Activated CD8-positive, alpha-beta memory T cell treated with anti-CD3 and anti-CD28 coated beads for 1 hour (primary cell): ENCODE data around the gene TSC2.
"Not testable (repeated sequence)": the region's sequence is repeated elsewhere in the genome, so short reads cannot be mapped to it uniquely, and the experiment has no call there.

ENCODE experiments used
- DNase-seq, 2 donors: peaks; one replicate each; pipeline ENCODE4 v3.0.0-alpha.2; 2020; ENCODE audit warnings: low read depth in 1 of 2; ENCODE audit errors: extremely low read depth in 1 of 2

TSC2 gene

DNA sequence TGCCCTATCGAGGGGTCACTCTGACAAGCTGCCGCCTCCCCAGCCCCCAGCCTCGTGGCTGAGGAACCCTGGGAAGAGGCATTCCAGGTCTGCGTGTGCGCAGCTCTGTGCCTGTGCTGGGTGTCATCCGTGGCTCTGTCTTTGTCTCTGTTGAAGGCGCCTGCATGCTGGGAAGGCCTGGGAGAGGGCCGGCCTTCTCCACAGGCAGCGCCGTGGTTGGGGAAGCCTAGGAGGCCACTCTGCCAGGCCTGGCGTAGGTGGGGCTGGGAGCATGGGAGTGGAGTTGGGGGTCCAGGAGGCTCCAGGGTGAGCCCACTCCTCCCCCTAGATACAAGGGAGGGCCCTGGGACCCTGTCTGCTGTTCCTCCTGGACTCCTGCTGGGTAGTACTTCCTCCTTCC lies 17.7 kb upstream of the TSC2 start:
- DNase-seq = no peak

DNA sequence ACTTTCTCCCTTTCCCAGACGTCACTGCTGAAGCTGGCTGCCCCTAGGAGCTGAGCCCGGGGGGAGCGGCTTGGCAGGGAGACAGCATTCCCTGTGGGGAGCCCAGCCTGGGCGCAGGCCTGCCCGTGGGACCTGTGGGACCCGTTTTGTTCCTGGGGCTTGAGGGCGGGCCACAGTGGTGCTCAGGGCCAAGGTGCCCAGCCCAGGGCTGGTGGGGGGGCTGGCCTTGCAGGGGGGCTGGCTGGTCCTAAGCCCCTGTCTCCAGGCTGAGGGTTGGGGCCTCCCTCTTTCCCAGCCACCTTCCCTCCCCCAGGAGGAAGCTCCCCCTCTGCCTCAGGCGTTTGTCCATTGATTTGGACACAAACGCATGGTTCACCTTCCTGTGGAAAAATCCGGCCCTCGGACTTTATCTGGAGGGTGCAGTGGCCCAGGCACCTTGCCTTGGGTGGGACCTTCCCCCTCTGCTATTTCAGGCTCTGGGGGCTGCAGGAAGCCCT lies 16.7 kb upstream of the TSC2 start:
- DNase-seq = no peak

DNA sequence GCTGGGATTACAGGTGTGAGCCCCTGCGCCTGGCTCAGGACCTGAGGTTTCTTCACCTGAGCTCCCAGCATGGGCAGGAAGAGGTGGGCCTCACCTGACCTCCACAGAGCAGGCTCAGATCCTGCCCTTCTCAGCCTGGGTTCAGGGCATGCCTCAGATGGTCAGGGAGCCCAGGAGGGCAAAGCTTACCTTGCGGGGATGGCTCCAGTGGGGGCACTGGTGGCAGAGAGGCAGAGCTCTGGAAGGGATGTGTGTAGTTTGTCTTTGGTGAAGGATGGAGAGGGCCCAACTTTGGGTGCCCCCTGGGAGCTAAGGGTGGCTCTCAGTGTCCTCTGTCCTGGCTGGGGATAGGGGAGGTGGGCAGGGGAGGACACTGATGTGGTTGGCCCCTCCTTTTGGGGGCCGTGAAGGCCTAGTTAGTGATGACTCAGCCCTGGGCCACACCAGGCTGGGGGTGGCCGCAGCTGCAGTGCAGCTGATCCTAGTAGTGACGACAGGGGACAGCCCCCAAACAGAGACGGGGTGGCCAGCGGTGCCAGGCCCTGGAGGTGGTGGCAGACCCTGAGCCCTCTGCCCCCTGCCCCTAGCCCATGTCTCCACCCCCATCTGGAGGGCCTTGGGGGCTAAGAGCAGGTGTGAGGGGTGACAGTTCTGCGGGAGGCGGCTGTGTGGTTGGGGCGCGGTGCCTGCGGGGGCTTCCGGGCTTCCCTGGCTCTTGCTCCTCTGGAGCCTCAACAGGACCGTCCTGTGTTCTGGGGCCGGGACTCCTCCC lies 15.3 kb upstream of the TSC2 start:
- DNase-seq = no peak

DNA sequence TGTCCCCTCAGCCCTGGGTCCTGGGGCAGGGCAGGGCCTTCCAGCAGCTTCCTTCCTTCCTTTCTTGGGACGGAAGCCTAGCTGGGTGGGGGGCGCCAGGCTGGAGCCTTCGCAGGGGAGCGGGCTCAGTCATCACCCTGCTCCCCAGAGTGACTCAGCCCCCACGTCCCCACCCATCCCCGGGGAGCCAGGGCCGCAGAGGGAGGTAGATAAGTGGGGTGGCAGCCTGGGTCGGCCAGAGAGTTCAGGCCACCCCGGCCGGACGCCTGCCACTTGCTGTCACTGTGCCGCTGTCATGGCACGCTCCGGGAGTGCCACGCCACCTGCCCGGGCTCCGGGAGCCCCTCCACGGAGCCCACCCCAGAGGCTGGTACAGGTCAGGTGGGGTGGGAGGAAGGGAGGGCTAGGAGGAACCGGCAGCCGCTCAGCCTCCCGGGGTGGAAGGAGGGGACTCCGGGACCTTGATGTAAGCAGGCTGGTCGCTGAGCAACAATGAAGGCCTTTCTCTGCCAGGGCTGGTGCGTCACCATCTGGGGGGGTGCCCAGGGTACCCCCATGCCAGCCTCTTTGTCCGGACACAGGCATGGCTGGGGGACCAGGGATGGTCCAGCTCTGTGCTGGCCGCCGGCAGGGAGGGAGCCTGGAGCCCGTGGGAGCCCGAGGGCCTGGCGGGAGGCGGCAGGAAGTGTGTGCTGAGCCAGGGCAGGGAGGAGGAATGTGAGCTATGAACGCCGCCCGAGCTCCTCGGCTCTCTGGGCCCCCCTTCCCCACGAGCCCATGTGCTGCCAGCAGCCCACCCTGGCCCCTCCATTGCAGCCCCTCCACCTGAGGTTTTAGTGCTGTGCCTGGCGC lies 14.5 kb upstream of the TSC2 start:
- no peak for DNase-seq

DNA sequence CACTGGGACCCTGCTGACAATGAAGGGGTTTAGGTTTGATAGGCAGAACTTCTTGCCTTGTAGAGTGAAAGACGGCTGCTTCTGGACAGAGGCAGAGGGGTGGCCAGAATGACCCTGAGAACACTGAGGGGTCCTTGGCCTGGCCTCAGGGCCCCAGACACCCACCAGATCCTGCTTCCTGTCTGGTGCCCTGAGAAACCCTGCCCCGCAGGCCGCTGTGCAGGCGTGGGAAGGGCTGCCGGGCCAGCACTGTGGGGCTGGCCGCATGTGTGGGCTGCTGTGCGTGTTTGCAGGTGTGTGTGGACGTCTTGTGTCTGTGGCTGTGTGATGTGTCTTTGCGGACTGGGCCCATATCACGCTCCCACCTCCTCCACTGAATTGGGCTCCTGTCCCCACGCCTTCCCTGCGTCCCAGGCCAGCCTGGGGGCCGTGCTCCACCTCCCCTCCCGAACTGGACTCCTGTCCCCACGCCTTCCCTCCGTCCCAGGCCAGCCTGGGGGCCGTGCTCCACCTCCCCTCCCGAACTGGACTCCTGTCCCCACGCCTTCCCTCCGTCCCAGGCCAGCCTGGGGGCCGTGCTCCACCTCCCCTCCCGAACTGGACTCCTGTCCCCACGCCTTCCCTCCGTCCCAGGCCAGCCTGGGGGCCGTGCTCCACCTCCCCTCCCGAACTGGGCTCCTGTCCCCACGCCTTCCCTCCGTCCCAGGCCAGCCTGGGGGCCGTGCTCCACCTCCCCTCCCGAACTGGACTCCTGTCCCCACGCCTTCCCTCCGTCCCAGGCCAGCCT lies 13.7 kb upstream of the TSC2 start:
- DNase-seq = not testable (repeated sequence)

DNA sequence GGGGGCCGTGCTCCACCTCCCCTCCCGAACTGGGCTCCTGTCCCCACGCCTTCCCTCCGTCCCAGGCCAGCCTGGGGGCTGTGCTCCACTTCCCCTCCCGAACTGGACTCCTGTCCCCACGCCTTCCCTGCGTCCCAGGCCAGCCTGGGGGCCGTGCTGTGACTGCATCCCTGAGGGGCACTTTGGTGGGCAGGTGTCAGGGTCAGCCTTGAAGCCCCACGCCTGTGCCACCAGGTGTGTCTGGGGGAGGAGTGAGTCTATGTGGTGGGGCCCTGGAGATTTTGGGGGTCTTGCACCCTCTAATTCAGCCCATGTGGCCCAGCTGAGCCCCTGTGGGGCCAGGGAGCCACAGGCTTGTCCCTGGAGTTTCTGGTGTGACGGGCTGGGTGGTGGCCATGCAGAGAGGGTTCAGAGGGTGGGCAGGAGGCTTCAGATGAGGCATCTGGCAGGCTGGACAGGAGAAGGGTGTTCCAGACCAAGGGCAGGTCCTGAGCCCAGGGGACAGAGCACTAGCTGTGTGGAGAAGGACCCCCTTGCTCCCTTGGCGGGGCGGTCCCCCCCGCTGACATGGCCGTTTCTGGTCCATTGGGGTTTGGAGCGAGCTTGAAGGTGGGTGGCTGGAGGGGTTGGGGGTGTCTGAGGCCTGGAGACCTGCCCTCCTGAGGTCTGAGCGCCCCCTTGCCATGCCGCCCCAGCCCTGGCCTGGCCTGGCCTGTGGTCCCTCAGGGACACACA lies 12.9 kb upstream of the TSC2 start:
- no peak for DNase-seq

DNA sequence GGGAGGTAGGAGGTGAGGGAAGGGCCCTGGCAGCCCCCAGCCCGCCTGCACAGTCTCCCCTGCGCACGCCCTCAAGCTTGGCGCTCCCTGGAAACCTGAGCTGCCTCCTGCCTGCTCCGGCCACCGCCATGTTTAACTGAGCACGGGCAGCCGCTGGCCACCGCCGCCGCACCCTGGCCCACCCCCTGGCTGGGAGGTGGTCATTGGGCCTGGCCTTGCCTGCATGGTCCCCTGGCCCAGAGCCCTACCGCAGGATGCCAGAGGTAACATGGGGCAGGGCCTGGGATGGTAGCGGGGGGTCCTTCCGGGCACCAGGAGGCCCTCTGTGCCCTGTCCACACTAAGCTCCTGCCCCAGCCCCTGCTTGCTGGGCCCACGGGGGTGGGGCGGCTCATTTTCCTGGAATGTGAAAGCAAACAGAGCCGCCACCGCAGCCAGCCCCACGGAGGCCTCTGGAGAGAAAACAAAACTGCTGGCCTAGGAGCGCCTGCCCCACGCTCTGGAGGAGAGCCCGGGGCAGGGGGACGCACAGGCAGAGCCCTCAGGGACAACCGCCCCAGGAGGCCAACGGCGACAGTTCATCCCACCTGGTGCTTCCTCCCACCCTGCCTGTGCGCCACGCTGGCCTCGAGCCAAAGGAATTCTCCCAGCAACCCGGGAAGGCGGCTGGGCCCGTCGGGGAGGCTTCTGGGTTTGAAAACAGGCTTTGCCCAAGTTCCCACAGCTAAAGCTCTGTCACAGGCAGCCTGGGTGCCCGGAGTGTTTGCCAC lies 12.2 kb upstream of the TSC2 start:
- no peak for DNase-seq

DNA sequence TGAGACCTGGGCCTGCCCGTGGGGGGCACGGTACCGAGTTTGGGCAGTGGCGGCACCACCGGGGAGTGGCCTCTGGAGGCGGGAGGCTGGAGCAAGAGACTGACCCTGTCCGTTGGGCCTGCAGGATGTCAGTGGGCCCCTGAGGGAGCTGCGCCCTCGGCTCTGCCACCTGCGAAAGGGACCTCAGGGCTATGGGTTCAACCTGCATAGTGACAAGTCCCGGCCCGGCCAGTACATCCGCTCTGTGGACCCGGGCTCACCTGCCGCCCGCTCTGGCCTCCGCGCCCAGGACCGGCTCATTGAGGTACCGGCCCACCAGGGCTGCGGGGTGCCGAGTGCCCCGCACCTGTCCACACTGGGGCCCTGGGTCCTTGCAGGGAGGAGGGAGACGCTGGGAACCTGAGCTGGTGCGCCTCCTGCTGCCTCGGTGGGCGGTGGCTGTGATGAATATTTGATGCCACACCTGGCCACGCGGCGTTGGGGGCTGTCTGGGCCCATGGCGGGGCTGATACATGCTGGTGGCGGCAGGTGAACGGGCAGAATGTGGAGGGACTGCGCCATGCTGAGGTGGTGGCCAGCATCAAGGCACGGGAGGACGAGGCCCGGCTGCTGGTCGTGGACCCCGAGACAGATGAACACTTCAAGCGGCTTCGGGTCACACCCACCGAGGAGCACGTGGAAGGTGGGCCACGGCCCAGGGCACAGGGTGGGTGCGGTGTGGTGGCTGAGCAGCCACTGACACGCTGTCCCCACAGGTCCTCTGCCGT lies 11.4 kb upstream of the TSC2 start:
- DNase-seq = no peak

DNA sequence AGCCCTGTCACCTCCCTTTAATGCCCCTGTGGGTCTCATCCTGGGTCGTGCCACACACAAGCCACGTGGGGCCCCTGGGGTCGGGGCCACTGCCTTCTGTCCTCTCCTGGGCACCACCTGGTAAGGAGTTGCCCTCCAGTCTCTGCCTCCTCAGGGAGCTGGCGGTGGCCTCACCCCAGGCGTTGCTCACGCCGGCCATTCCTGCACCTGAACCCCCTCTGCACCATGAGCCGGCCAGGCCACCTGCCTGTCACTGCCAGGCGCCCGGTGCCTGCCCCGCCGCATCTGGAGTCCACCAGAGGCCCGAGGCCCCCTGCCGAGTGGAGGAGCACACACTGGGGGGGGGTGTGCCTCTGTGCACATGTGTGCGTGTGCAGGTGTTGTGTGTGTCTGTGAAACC lies 10.7 kb upstream of the TSC2 start:
- DNase-seq = no peak

DNA sequence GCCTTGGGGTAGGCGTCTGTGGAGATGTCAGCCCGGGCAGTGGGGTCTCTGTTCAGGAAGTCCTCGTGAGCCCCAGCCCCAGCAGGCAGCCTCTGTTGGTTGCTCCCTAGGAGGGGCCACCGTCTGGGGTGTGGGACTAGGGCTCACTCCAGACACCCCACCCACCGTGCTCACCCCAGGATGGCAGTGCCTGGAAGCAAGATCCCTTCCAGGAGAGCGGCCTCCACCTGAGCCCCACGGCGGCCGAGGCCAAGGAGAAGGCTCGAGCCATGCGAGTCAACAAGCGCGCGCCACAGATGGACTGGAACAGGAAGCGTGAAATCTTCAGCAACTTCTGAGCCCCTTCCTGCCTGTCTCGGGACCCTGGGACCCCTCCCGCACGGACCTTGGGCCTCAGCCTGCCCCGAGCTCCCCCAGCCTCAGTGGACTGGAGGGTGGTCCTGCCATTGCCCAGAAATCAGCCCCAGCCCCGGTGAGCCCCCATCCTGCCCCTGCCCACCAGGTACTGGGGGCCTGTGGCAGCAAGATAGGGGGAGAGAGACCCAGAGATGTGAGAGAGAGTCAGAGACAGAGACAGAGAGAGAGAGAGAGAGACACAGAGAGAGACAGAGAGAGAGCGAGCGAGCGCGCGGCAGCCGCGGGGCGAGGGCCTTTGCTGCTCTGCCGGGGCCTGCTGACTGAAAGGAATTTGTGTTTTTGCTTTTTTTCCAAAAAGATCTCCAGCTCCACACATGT lies 10.0 kb upstream of the TSC2 start:
- no peak for DNase-seq

DNA sequence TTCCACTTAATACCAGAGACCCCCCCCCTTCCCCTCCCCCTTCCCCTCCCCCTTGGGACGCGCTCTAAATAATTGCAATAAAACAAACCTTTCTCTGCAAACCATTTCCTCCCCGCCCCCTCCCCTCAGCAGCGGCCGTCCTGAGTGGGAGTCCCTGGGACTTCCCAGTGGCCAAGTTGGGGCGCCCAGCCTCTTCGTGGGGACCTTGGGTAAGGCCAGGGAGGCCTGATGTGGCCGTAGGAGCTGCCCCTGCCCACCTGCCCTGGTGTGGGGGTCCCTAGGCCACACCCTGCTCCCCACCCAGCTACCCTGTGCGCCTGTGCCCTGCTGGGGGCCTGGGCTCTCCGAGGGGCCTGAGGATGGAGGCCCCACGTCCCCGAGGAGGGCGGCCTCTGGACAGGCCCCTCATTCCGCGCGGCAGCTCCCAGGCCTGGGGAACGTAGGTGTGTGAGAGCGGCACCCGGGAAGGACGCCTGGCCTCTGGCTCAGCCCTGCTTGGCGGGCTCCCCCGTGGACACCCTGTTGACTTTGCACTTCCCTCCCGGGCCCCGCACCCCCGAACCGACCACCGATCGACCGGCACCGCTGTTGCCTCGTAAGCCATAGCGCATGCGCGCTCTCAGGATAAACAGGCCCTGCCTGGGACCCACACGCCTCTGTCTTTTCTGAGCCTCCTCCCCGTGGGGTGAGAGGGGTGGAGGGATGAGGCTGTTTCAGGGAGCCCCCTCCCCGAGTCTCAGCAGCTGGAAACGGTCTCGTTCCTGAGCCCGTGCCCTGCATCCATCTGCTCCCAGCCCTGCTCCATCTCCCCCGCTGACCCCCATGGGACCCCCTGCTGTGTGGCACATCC lies 9.2 kb upstream of the TSC2 start:
- no peak for DNase-seq

DNA sequence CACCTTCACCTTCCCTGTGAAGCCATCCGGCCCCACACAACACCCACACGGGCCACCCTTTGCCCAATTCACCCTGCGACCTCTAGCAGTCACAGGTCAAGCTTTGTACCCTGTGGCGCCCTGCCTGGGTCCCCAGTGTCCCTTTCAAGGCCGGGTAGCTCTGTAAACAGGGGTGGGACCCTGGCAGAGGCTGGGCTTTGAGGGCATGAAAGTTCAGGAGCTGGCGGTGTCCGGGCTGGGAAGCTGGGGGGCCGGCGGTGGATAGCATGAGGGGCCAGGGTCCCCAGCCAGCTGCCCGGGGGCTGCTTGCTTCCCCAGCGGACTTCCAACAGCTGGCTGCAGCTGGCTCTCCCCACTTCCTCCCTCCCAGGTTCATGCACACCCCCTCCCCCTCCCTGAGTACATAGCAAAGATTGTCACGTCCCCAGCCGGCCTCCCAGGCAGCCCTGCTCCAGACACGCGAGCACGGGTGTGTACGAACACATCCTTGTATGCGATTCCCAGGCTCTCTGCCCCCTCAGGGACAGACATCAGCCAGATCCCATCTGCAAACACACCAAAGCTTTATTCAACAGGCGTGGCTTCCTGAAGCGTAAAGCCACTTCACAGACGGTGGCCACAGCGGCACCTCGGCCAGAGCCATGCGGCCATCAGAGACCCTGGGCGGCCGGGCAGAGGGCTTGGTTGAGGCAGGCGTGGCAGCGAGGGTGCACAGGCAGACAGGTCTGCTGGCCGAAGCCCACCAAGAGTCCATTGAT lies 8.3 kb upstream of the TSC2 start:
- DNase-seq = no peak

DNA sequence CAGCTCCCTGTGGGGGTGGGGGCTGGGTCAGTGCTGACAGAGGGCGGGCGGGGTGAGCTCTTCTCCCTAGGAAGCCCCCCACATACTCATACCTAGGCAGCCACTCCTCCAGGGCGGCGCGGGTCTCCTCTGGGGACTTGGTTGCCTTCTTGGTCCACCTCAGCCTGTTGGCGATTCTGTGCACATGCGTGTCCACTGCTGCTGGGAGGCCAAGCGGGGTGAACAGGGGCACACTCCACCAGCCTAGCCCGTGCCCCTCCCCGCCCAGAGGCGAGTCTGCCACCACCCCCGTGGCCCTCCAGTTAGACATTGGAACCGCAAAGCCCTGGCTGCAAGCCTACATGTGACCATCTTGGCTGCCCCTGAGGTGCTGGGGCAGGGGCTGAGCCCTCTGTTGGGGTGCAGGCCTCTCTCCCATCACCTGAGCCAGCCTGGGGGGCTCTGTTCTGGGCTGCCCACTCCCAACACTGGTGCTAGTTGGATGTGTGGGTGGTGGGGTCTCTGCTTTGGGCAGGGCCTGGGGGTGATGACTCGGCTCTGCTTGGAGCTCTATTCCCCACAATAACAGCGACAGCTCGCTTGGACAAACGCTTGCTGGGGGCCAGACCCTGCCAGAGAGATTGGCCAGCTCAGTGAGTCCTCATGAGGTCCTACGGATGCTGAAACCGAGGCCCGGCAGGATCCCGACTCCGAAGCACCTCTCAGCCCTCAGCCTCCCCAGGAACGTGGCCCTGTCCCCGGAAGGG lies 7.6 kb upstream of the TSC2 start:
- no peak for DNase-seq

DNA sequence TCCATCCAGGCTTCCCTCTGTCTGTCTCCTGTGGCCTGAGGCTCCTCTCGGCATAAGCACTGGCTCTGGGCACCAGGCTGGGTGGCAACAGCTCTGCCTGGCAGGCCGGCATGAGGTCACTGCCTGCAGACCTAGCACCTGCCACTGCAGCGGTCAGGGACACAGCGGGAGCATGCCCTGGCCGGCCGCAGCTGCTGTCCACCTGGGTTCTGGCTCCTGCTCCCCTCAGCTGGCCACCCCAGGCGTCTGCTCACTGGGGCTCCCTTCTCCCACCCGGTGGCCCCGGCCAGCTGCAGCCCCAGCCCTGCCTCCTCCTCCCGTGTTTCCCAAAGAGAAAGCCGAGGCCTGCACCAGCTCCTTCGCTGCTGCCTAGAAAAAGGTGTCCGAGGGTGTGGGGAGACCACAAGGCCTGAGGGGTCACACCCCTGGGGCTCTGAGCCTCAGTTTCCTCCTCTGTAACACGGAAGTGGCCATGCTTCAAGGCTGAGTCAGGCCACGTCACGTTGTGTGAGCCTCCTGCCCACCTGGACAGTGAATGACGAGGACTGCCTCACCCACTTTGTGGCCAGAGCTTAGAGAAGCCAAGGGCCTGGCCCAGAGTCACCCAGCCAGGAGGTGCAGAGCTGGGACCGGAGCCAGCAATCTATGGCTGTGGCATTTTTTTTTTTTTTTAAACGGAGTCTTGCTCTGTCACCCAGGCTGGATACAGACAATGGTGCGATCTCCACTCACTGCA lies 6.8 kb upstream of the TSC2 start:
- DNase-seq = no peak

DNA sequence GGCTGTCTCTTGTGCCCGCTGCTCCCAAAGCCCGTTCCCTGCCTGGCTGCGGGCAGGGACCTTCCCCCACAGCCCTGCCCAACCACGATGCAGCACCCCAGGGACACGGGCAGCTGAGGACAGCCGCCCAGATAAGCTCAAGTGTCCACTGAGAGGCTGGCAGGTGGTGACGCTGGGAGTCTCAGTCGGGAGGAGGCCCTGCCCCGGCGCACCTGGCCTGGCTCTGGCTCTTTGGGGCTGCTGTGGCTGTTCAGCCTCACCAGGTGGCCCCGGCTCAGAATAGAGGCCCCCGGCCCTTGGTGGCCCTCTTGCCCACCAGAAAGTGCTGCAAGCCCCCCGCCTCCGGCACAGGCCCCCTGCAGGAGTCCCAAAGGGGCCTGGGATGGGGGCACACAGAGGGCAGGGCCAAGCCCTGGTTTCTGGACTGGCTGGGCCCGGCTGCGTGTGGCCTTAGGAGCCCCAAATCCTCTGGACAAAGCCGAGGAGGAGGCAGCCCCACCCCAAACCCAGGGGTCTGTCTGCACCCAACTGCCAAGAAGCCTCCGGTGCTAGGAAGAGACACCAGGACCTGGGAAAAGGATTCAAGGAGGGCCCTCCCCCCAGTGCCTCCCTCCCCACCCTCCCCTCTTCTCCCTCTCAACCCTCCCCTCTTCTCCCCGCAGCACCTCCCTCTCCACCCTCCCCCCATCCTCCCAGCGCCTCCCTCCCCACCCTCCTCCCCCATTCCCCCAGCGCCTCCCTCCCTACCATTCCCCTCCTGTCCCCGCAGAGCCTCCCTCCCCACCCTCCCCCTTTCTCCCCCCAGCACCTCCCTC lies 5.4 kb upstream of the TSC2 start:
- DNase-seq = no peak
